DND-41 (cell line): ENCODE measurements around the gene SELENOI.

Experiments
- ATAC-seq: fragments of 200-7000 bp; cut with Tn5 transposase; 3 replicates; pipeline ENCODE4 v1.9.1; 2021; ENCODE audit warnings: low read depth; ENCODE audit not compliant: insufficient read depth
- DNase-seq: peaks from one replicate; pipeline ENCODE4 v3.0.0-alpha.2; 2020
- H2AFZ ChIP-seq: 2 replicates; pipeline ENCODE4 v1.6.0; 2012; ENCODE audit warnings: low read depth, low read length
- H3K27ac ChIP-seq: 2 replicates; pipeline ENCODE4 v1.5.1; 2012; ENCODE audit warnings: low read length, inconsistent platforms
- H3K27me3 ChIP-seq: fragments of 200-600 bp; sonication (generic); 2 replicates; pipeline ENCODE4 v1.6.0; 2012; ENCODE audit warnings: low read length, mild to moderate bottlenecking, inconsistent platforms; ENCODE audit not compliant: insufficient read depth, poor library complexity
- H3K36me3 ChIP-seq: 2 replicates; pipeline ENCODE4 v1.5.1; 2012; ENCODE audit warnings: low read length, inconsistent platforms; ENCODE audit not compliant: insufficient read depth
- H3K4me1 ChIP-seq: 2 replicates; pipeline ENCODE4 v1.5.1; 2012; ENCODE audit warnings: mild to moderate bottlenecking, low read length; ENCODE audit not compliant: insufficient read depth
- H3K4me2 ChIP-seq: 2 replicates; pipeline ENCODE4 v1.6.0; 2012; ENCODE audit warnings: mild to moderate bottlenecking, moderate library complexity, low read length, inconsistent platforms; ENCODE audit not compliant: insufficient read depth
- H3K4me3 ChIP-seq, 2 experiments: fragments of 200-600 bp in 1 of 2; shearing (Covaris generic) in 1 of 2; 2 replicates each; pipeline ENCODE4 v1.5.1; 2012 to 2016; ENCODE audit warnings: inconsistent platforms in 2 of 2, low read length in 2 of 2, mild to moderate bottlenecking in 2 of 2, low read depth in 1 of 2, moderate library complexity in 1 of 2
- H3K79me2 ChIP-seq: 2 replicates; pipeline ENCODE4 v1.6.0; 2012; ENCODE audit warnings: low read length, inconsistent platforms; ENCODE audit not compliant: insufficient read depth
- H3K9ac ChIP-seq: 2 replicates; pipeline ENCODE4 v1.6.0; 2012; ENCODE audit warnings: low read depth, mild to moderate bottlenecking, inconsistent platforms, low read length, moderate library complexity
- H3K9me3 ChIP-seq: 2 replicates; pipeline ENCODE4 v1.5.1; 2012; ENCODE audit warnings: low read length, moderate library complexity, mild to moderate bottlenecking, inconsistent platforms; ENCODE audit not compliant: insufficient read depth, severe bottlenecking
- H4K20me1 ChIP-seq: 2 replicates; pipeline ENCODE4 v1.6.0; 2012; ENCODE audit warnings: low read length; ENCODE audit not compliant: insufficient read depth
- EZH2 ChIP-seq: IDR thresholded peaks from 3 replicates; pipeline ENCODE4 v1.6.1; 2012; ENCODE audit warnings: borderline replicate concordance, low read depth, mild to moderate bottlenecking, moderate library complexity, low read length, inconsistent platforms; ENCODE audit not compliant: severe bottlenecking
- TF ChIP-seq, protein P1 (sequence below): IDR thresholded peaks from 2 replicates; pipeline ENCODE4 v1.5.1; 2012; ENCODE audit warnings: borderline replicate concordance, low read length, moderate library complexity, mild to moderate bottlenecking; ENCODE audit not compliant: poor library complexity, severe bottlenecking; ENCODE audit errors: extremely low read depth

Gene SELENOI

DNA sequence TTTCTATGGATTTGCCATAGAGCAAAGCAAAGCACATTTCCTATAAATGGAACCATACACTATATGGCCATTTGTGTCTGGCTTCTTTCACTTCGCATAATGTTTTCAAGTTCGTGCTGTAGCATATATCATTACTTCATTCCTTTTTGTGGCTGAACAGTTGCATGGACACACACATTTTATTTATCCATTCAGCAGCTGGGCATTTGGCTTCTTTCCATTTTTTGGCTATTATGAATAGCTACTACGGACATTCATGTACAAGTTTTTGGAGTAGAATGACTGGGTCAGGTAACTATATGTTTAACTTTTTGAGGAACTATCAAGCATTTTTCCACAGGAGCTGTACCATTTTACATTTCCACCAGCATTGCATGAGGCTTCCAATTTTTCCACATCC, 10.7 kb upstream of the SELENOI start:
- H3K79me2 ChIP-seq, result no peaks in the 10 kb centered on the region
- ATAC-seq, result no peak

DNA sequence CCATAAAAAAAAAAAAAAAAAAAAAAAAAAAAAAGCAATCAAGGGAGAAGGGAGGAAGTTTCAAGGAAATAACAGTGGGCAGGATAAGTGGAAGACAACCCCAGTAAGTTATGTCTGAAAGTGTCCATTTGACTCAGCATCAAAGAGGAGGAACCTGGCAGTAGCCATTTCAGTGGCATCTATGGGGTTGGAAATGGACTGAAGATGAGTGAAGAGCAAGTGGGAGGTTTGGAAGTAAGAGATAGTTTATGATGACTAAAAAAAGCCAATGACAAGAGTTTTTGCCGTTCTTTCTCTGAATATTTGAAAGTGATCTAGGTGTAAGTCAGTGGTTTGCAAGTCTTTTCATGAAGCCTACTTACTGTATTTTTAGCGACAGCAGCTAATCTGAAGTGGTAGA, 9.2 kb upstream of the SELENOI start:
- no peak overlapping the region for H3K4me3 ChIP-seq
- DNase-seq (no peak), ATAC-seq (no peak)
- TF ChIP-seq, protein P1, sequence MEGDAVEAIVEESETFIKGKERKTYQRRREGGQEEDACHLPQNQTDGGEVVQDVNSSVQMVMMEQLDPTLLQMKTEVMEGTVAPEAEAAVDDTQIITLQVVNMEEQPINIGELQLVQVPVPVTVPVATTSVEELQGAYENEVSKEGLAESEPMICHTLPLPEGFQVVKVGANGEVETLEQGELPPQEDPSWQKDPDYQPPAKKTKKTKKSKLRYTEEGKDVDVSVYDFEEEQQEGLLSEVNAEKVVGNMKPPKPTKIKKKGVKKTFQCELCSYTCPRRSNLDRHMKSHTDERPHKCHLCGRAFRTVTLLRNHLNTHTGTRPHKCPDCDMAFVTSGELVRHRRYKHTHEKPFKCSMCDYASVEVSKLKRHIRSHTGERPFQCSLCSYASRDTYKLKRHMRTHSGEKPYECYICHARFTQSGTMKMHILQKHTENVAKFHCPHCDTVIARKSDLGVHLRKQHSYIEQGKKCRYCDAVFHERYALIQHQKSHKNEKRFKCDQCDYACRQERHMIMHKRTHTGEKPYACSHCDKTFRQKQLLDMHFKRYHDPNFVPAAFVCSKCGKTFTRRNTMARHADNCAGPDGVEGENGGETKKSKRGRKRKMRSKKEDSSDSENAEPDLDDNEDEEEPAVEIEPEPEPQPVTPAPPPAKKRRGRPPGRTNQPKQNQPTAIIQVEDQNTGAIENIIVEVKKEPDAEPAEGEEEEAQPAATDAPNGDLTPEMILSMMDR, result no peak
- TF ChIP-seq EZH2, result no peak
- no peaks in the 10 kb centered on the region for H3K27me3 ChIP-seq
- H2AFZ ChIP-seq, result no peak overlapping the region
- no peaks in the 10 kb centered on the region for H3K79me2 ChIP-seq
- no peak overlapping the region for H3K9ac ChIP-seq
- H3K4me1 ChIP-seq, result no peaks in the 10 kb centered on the region
- no peaks in the 10 kb centered on the region for H3K36me3 ChIP-seq
- H3K9me3 ChIP-seq, result no peaks in the 10 kb centered on the region
- H3K4me2 ChIP-seq, result no peak overlapping the region
- no peaks in the 10 kb centered on the region for H4K20me1 ChIP-seq
- H3K27ac ChIP-seq, result no peak overlapping the region

More for the DNA sequence above, 10.7 kb upstream of the SELENOI start:
- no peak overlapping the region for H3K4me2 ChIP-seq
- no peak overlapping the region for H3K9ac ChIP-seq
- H2AFZ ChIP-seq, result no peak overlapping the region
- no peaks in the 10 kb centered on the region for H3K9me3 ChIP-seq
- H3K36me3 ChIP-seq, result no peaks in the 10 kb centered on the region
- H4K20me1 ChIP-seq, result no peaks in the 10 kb centered on the region
- DNase-seq, result no peak
- H3K27me3 ChIP-seq, result no peaks in the 10 kb centered on the region
- peaks cover 5% of the 10 kb centered on the region for H3K4me1 ChIP-seq
- TF ChIP-seq EZH2, result no peak
- TF ChIP-seq, protein P1, result no peak
- H3K27ac ChIP-seq, result no peak overlapping the region
- no peak overlapping the region for H3K4me3 ChIP-seq

DNA sequence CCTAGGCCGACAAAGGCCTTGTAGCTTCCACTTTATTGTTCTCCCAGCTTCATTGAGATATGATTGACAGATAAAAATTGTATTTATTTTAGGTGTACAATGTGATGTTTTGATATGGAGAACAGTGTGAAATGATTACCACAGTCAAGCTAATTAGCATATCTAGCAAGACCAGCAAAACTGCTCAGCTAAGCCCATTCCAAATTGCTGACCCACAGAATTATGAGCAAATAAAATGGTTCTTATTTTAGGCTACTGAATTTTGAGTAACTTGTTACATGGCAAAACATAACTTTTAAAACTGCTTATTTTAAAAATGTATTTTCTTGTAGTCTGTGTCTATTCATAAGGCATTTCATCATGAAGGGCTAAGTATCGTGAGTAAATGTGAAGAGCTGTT, 8.6 kb upstream of the SELENOI start:
- Histone ChIP-seq H3K4me1 (no peaks in the 10 kb centered on the region), H3K9ac (no peak overlapping the region), H3K4me3 (no peak overlapping the region), H3K4me2 (no peak overlapping the region), H2AFZ (no peak overlapping the region), H3K27ac (no peak overlapping the region), H3K9me3 (no peaks in the 10 kb centered on the region), H4K20me1 (no peaks in the 10 kb centered on the region), H3K79me2 (no peaks in the 10 kb centered on the region), H3K27me3 (no peaks in the 10 kb centered on the region), H3K36me3 (no peaks in the 10 kb centered on the region)
- ATAC-seq, result no peak
- TF ChIP-seq, protein P1, result no peak
- TF ChIP-seq EZH2, result no peak
- no peak for DNase-seq

DNA sequence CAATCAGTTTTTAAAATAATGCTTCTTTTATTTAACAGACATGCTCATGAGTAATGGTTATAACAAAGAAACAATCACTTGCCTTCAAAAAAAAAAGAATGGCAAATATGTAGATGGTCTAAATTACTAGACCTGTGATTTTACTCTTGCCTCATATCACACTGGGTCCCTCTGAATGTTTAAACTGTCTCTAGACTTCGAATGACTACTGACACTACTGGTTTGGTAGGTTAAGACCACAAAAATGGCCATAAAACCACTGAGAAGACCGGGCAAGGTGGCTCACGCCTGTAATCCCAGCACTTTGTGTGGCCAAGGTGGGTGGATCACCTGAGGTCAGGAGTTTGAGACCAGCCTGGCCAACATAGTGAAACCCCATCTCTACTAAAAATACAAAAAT, 5.1 kb upstream of the SELENOI start:
- Histone ChIP-seq H3K9me3 (no peaks in the 10 kb centered on the region), H3K4me3 (no peak overlapping the region), H3K4me2 (no peak overlapping the region), H3K4me1 (peaks cover 15% of the 10 kb centered on the region), H2AFZ (no peak overlapping the region), H3K36me3 (no peaks in the 10 kb centered on the region; the same call in 1 of the 2 replicates), H3K27ac (no peak overlapping the region), H3K9ac (no peak overlapping the region), H4K20me1 (no peaks in the 10 kb centered on the region), H3K79me2 (peaks cover 21% of the 10 kb centered on the region), H3K27me3 (no peaks in the 10 kb centered on the region)
- TF ChIP-seq, protein P1, result no peak
- TF ChIP-seq EZH2, result no peak
- no peak for ATAC-seq
- no peak for DNase-seq
